Measurements from ENCODE around the gene HS3ST6.

The HS3ST6 gene

DNA sequence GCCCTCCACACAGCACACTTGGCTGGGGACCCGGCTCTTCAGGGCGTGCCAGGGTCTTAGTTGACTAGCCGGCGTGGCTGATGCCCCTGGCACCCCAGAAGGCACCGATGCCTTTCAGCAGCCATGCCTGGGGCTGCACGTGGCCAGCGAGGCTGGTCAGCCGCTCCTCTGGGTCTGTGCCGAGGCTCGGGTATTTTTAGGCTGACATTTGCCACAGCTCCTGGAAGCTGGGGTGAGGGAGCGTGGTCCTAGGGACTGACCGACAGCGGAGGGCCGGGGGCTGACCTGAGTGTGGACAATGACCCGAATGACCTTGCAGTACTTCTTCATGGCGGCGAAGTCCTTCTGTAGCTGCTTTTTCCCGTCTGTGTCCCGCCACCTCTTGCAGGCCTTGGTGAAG, 32.3 kb upstream of the HS3ST6 start:
- TF ChIP-seq, protein P1, sequence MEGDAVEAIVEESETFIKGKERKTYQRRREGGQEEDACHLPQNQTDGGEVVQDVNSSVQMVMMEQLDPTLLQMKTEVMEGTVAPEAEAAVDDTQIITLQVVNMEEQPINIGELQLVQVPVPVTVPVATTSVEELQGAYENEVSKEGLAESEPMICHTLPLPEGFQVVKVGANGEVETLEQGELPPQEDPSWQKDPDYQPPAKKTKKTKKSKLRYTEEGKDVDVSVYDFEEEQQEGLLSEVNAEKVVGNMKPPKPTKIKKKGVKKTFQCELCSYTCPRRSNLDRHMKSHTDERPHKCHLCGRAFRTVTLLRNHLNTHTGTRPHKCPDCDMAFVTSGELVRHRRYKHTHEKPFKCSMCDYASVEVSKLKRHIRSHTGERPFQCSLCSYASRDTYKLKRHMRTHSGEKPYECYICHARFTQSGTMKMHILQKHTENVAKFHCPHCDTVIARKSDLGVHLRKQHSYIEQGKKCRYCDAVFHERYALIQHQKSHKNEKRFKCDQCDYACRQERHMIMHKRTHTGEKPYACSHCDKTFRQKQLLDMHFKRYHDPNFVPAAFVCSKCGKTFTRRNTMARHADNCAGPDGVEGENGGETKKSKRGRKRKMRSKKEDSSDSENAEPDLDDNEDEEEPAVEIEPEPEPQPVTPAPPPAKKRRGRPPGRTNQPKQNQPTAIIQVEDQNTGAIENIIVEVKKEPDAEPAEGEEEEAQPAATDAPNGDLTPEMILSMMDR (IDR thresholded peaks at IDR 0.05; ENCODE audit: insufficient read depth, low read depth, low read length, missing control alignments): no peak
- H3K4me3 ChIP-seq (ENCODE audit: low read length): no peak overlapping the region
- DNase-seq (ENCODE audit: low read depth): no peak

DNA sequence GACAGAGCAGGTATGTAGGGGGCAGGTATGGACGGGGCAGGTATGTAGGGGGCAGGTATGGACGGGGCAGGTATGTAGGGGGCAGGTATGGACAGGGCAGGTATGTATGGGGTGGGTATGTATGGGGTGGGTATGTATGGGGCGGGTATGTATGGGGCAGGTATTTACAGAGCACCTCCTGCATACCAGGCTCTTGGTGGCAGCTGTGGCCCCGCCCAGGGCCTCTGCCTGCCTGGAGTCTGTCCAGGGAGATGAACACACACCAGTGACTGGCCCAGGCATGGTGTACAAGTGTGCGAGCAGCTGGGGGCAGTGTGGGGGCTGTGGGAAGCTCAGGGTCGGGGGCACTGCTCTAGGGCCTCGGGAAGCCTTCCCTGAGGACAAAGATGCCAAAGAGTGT, 31.8 kb upstream of the HS3ST6 start:
- TF ChIP-seq, protein P1 (IDR thresholded peaks at IDR 0.05; ENCODE audit: insufficient read depth, low read depth, low read length, missing control alignments): peak; percentile 16
- no peak overlapping the region for H3K4me3 ChIP-seq (ENCODE audit: low read length)
- peak; percentile 94 for DNase-seq (ENCODE audit: low read depth)

DNA sequence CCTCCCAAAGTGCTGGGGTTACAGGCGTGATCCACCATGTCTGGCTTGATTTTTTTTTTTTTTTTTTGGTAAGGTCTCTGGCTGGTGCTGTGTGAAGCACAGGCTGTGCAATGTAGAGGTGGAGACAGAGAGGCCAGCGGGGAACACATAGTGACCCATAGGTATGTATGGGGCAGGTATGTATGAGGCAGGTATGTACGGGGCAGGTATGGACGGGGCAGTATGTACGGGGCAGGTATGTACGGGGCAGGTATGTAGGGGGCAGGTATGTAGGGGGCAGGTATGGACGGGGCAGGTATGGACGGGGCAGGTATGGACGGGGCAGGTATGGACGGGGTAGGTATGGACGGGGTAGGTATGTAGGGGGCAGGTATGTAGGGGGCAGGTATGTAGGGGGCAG, 31.3 kb upstream of the HS3ST6 start:
- peak; percentile 71 for DNase-seq (ENCODE audit: low read depth)
- TF ChIP-seq, protein P1 (IDR thresholded peaks at IDR 0.05; ENCODE audit: insufficient read depth, low read depth, low read length, missing control alignments): no peak
- no peak overlapping the region for H3K4me3 ChIP-seq (ENCODE audit: low read length)

DNA sequence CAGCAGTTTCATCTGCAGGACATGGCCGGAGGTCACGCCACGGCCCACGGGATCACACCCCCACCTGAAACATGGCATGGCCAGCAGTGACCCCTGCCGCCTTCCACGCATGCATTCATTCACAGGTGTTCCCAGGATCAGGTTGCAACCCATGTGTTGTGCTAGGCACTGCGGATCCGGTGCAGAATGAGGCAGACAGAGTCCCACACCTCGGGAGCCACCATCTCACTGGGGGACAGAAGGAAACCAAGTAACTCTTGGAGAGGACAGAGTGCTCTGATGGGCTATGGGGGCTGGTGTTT, 29.1 kb upstream of the HS3ST6 start:
- DNase-seq (ENCODE audit: low read depth): no peak
- TF ChIP-seq, protein P1 (IDR thresholded peaks at IDR 0.05; ENCODE audit: insufficient read depth, low read depth, low read length, missing control alignments): no peak
- no peak overlapping the region for H3K4me3 ChIP-seq (ENCODE audit: low read length)

DNA sequence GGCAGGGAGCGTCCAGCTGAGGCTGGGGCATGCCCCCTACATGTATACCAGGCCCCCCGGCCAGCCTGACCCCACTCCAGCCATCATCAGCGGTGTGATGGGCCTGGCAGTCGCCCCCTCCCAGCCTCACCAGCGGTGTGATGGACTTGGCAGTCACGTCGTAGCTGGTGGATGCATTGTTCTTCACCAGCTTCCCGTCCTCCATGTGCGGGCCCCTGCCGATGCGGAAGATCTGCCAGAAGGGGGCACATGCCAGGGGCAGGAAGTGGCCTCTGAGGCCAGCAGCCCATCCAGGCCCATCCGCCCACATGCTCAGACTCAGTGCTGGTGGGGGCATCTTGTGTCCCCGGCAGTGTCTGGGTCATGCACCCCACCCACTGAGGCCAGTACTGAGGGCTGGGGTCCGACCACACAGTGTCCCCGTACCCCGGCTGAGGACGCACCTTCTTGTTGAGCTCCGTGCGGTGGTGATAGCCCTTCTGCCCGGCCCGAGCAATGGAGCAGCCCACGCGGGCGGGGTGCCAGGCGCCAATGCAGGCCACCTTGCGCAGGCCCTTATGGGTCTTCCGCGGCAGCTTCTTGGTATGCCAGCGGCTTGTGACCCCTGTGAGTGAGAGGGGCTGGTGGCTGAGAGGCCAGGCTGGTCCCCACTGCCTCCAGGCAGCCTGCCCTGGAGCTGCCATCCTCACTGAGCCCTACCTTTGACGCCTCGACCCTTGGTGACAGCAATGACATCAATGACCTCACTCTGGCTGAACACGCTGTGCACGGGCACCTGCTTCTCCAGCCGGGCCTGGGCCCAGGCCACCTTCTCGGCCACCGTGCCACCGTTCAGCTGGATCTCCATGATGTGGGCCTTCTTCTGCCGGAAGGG, 28.5 kb upstream of the HS3ST6 start:
- no peak overlapping the region for H3K4me3 ChIP-seq (ENCODE audit: low read length)
- no peak for DNase-seq (ENCODE audit: low read depth)
- TF ChIP-seq, protein P1 (IDR thresholded peaks at IDR 0.05; ENCODE audit: insufficient read depth, low read depth, low read length, missing control alignments): no peak

DNA sequence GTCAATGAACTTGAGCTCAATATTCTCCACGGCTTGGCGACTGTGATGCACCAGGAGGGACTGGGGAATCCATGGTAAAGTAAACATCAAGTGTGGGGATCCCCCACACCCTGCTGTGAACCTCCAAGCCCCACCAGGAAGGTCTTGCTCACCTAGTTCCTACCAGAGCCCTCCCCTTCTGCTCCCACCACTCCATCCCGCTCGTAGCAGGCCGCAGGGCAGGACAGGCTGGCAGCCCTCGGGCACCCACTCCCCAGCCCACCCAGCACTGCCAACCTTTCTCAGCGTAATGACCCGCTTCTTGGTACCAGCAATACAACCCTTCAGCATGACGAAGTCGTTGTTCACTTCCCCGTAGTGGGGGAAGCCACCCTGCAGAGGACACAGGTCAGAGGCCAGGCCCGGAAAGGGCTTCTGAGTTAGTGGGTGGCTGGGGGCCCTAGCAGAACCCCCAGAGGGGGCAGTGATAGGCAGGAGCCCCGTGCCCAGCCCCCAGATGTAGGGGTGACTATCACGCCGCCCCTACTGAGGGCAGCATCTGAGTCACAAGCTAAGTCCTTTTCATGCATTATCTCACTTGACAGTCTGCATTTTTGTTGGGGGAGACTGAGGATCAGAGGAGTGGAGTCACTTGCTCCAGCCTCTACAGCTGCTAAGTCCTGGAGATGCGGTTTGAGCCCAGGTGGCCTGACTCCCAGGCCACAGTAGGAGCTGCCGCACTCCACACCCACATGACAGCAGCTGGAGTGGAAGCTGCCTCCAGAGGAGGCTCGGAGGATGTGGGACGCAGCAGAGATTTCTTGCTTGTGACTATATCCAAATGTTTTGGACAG, 27.6 kb upstream of the HS3ST6 start:
- TF ChIP-seq, protein P1 (IDR thresholded peaks at IDR 0.05; ENCODE audit: insufficient read depth, low read depth, low read length, missing control alignments): no peak
- no peak for DNase-seq (ENCODE audit: low read depth)
- H3K4me3 ChIP-seq (ENCODE audit: low read length): no peak overlapping the region
